DOHH2 (cell line): ENCODE results near the gene PRCD.
A peak's percentile ranks its signal among the peaks of the same experiment; 100 is the strongest.

Experiments
- H3F3A ChIP-seq: fragments of 200-600 bp; sonication (generic), shearing (Covaris generic); 2 replicates; pipeline ENCODE4 v1.6.0; 2016; ENCODE audit warnings: antibody characterized with exemption, mild to moderate bottlenecking; ENCODE audit not compliant: control insufficient read depth, insufficient read depth
- H3K27ac ChIP-seq: fragments of 200-600 bp; sonication (generic); 2 replicates; pipeline ENCODE4 v1.5.1; 2014; ENCODE audit warnings: low read depth, mild to moderate bottlenecking, low read length, moderate library complexity
- H3K27me3 ChIP-seq: fragments of 200-600 bp; sonication (generic); 2 replicates; pipeline ENCODE4 v1.6.1; 2014; ENCODE audit warnings: mild to moderate bottlenecking, low read length, mixed read lengths; ENCODE audit not compliant: control insufficient read depth
- H3K36me3 ChIP-seq: fragments of 200-600 bp; sonication (generic); 2 replicates; pipeline ENCODE4 v1.6.1; 2014; ENCODE audit warnings: mild to moderate bottlenecking, low read length, moderate library complexity, mixed read lengths; ENCODE audit not compliant: control insufficient read depth
- H3K4me1 ChIP-seq: fragments of 200-600 bp; sonication (generic); 2 replicates; pipeline ENCODE4 v1.6.1; 2014; ENCODE audit warnings: mild to moderate bottlenecking, low read length, mixed read lengths; ENCODE audit not compliant: control insufficient read depth
- H3K4me2 ChIP-seq: fragments of 200-600 bp; sonication (generic); 2 replicates; pipeline ENCODE4 v1.6.0; 2014; ENCODE audit warnings: mild to moderate bottlenecking, low read length, moderate library complexity
- H3K4me3 ChIP-seq: fragments of 200-600 bp; sonication (generic); 2 replicates; pipeline ENCODE4 v1.5.1; 2014; ENCODE audit warnings: mild to moderate bottlenecking, low read length, mixed read lengths
- H3K79me2 ChIP-seq: fragments of 200-600 bp; sonication (generic); 2 replicates; pipeline ENCODE4 v1.6.1; 2014; ENCODE audit warnings: mild to moderate bottlenecking, low read length, mixed read lengths; ENCODE audit not compliant: control insufficient read depth
- H3K9me2 ChIP-seq: fragments of 200-600 bp; sonication (generic); replicated peaks from 2 replicates; pipeline ENCODE4 v1.6.1; 2014; ENCODE audit warnings: mild to moderate bottlenecking, low read length, mixed read lengths; ENCODE audit not compliant: control insufficient read depth
- H3K9me3 ChIP-seq: fragments of 200-600 bp; sonication (generic); 2 replicates; pipeline ENCODE4 v1.6.1; 2014; ENCODE audit warnings: antibody characterized with exemption, low read length, mixed read lengths; ENCODE audit not compliant: control insufficient read depth, insufficient read depth
- H4K20me1 ChIP-seq: fragments of 200-600 bp; sonication (generic); 2 replicates; pipeline ENCODE4 v1.6.0; 2014; ENCODE audit warnings: low read depth, mild to moderate bottlenecking, antibody characterized with exemption, low read length, moderate library complexity; ENCODE audit not compliant: control insufficient read depth, insufficient read depth
- EZH2phosphoT487 ChIP-seq: fragments of 200-600 bp; sonication (generic); IDR thresholded peaks from 2 replicates; pipeline ENCODE4 v1.6.1; 2017; ENCODE audit warnings: borderline replicate concordance, mild to moderate bottlenecking, antibody characterized with exemption, low read length, moderate library complexity, mixed read lengths
- TF ChIP-seq, protein P1 (sequence below): fragments of 200-600 bp; sonication (generic); IDR thresholded peaks from one replicate; pipeline ENCODE4 v1.5.1; 2014; ENCODE audit warnings: antibody characterized with exemption, mild to moderate bottlenecking, low read depth, low read length; ENCODE audit not compliant: poor library complexity, severe bottlenecking

Gene PRCD

GRCh38 chr17:76547183-76547641, 7.4 kb downstream of the PRCD start:
- no peak overlapping the region for H3K4me2 ChIP-seq
- H3K27ac ChIP-seq = no peak overlapping the region
- H3F3A ChIP-seq = no peaks in the 10 kb centered on the region
- TF ChIP-seq EZH2phosphoT487 = no peak
- TF ChIP-seq, protein P1, sequence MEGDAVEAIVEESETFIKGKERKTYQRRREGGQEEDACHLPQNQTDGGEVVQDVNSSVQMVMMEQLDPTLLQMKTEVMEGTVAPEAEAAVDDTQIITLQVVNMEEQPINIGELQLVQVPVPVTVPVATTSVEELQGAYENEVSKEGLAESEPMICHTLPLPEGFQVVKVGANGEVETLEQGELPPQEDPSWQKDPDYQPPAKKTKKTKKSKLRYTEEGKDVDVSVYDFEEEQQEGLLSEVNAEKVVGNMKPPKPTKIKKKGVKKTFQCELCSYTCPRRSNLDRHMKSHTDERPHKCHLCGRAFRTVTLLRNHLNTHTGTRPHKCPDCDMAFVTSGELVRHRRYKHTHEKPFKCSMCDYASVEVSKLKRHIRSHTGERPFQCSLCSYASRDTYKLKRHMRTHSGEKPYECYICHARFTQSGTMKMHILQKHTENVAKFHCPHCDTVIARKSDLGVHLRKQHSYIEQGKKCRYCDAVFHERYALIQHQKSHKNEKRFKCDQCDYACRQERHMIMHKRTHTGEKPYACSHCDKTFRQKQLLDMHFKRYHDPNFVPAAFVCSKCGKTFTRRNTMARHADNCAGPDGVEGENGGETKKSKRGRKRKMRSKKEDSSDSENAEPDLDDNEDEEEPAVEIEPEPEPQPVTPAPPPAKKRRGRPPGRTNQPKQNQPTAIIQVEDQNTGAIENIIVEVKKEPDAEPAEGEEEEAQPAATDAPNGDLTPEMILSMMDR = peak; percentile 82
- H3K79me2 ChIP-seq = no peaks in the 10 kb centered on the region
- H3K4me3 ChIP-seq = no peak overlapping the region
- no peaks in the 10 kb centered on the region for H3K9me3 ChIP-seq
- no peaks in the 10 kb centered on the region for H4K20me1 ChIP-seq
- H3K9me2 ChIP-seq = no peaks in the 10 kb centered on the region
- H3K36me3 ChIP-seq = no peaks in the 10 kb centered on the region
- H3K4me1 ChIP-seq = peaks cover 10% of the 10 kb centered on the region
- H3K27me3 ChIP-seq = peaks cover 35% of the 10 kb centered on the region

GRCh38 chr17:76547642-76548202, 7.9 kb downstream of the PRCD start:
- Histone ChIP-seq H3K79me2 (no peaks in the 10 kb centered on the region), H3K27me3 (peaks cover 30% of the 10 kb centered on the region), H3K36me3 (no peaks in the 10 kb centered on the region), H3K9me2 (no peaks in the 10 kb centered on the region), H3K4me2 (no peak overlapping the region), H3K4me1 (peaks cover 10% of the 10 kb centered on the region), H3K4me3 (no peak overlapping the region), H4K20me1 (no peaks in the 10 kb centered on the region), H3F3A (no peaks in the 10 kb centered on the region), H3K27ac (no peak overlapping the region), H3K9me3 (no peaks in the 10 kb centered on the region)
- TF ChIP-seq EZH2phosphoT487 = no peak
- TF ChIP-seq, protein P1 = no peak

- no peaks in the 10 kb centered on the region for H4K20me1 ChIP-seq
- H3K9me2 ChIP-seq = no peaks in the 10 kb centered on the region
- no peaks in the 10 kb centered on the region for H3K79me2 ChIP-seq
- H3K4me1 ChIP-seq = peaks cover 10% of the 10 kb centered on the region
- H3K4me3 ChIP-seq = no peak overlapping the region
- no peak overlapping the region for H3K27ac ChIP-seq
- no peaks in the 10 kb centered on the region for H3K36me3 ChIP-seq
- peaks cover 23% of the 10 kb centered on the region for H3K27me3 ChIP-seq
- no peak overlapping the region for H3K4me2 ChIP-seq
- no peaks in the 10 kb centered on the region for H3F3A ChIP-seq
- TF ChIP-seq, protein P1 = no peak
- no peak for TF ChIP-seq EZH2phosphoT487
- no peaks in the 10 kb centered on the region for H3K9me3 ChIP-seq
Observed at GRCh38 chr17:76548378-76549214, 8.8 kb downstream of the PRCD start.
